SU-DHL-6 (cell line): Measurements from ENCODE around the gene GFER.

Experiments
- EZH2phosphoT487 ChIP-seq: fragments of 200-600 bp; sonication (generic), shearing (Covaris generic); conservative IDR thresholded peaks from 2 replicates; pipeline ENCODE4 v1.6.1; 2018; ENCODE audit warnings: mild to moderate bottlenecking, antibody characterized with exemption, low read length, moderate library complexity, mixed read lengths
- TF ChIP-seq, protein P1 (sequence below): fragments of 200-600 bp; sonication (generic); IDR thresholded peaks from one replicate; pipeline ENCODE4 v1.5.1; 2017; ENCODE audit warnings: antibody characterized with exemption, mild to moderate bottlenecking, low read length, moderate library complexity; ENCODE audit not compliant: insufficient read depth, poor library complexity, severe bottlenecking

DNA sequence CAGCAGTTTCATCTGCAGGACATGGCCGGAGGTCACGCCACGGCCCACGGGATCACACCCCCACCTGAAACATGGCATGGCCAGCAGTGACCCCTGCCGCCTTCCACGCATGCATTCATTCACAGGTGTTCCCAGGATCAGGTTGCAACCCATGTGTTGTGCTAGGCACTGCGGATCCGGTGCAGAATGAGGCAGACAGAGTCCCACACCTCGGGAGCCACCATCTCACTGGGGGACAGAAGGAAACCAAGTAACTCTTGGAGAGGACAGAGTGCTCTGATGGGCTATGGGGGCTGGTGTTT lies 36.7 kb upstream of the GFER start:
- TF ChIP-seq, protein P1, sequence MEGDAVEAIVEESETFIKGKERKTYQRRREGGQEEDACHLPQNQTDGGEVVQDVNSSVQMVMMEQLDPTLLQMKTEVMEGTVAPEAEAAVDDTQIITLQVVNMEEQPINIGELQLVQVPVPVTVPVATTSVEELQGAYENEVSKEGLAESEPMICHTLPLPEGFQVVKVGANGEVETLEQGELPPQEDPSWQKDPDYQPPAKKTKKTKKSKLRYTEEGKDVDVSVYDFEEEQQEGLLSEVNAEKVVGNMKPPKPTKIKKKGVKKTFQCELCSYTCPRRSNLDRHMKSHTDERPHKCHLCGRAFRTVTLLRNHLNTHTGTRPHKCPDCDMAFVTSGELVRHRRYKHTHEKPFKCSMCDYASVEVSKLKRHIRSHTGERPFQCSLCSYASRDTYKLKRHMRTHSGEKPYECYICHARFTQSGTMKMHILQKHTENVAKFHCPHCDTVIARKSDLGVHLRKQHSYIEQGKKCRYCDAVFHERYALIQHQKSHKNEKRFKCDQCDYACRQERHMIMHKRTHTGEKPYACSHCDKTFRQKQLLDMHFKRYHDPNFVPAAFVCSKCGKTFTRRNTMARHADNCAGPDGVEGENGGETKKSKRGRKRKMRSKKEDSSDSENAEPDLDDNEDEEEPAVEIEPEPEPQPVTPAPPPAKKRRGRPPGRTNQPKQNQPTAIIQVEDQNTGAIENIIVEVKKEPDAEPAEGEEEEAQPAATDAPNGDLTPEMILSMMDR = no peak
- TF ChIP-seq EZH2phosphoT487 = no peak
